K562 (cell line): ENCODE data around the gene PRC1.

ENCODE experiments used
- CTBP1 ChIP-seq: fragments of 450-650 bp; IDR thresholded peaks from 2 replicates; pipeline ENCODE4 v1.6.1; 2016; ENCODE audit warnings: borderline replicate concordance
- POLR2AphosphoS5 ChIP-seq: IDR thresholded peaks from 2 replicates; pipeline ENCODE4 v1.6.1; 2011; ENCODE audit warnings: mild to moderate bottlenecking, low read depth, low read length, moderate library complexity; ENCODE audit not compliant: control insufficient read depth, insufficient read depth
- ZKSCAN3 ChIP-seq: fragments of 250-450 bp; sonication (Bioruptor Pico); IDR thresholded peaks from 2 replicates; pipeline ENCODE4 v1.4.0; 2020

GRCh38 chr15:90957031-90957790 is 37.1 kb downstream of the PRC1 start:
- TF ChIP-seq CTBP1 (no peak), ZKSCAN3 (no peak), POLR2AphosphoS5 (no peak)
